PFSK-1 (cell line): ENCODE measurements around the gene DLX2.

Experiments used
- FOXP2 ChIP-seq: optimal IDR thresholded peaks from 2 replicates; pipeline ENCODE3; 2011; ENCODE audit warnings: borderline replicate concordance, control low read depth, inconsistent platforms; ENCODE audit not compliant: insufficient read depth; ENCODE audit errors: extremely low read length, extremely low read depth
- POLR2AphosphoS5 ChIP-seq: IDR thresholded peaks from 2 replicates; pipeline ENCODE4 v1.6.1; 2012; ENCODE audit warnings: low read depth, mild to moderate bottlenecking, control low read depth, low read length, moderate library complexity
- REST ChIP-seq, 2 experiments: IDR thresholded peaks; 2 replicates each; pipeline versions ENCODE4 v1.6.1 to v1.8.0; 2011 to 2012; ENCODE audit warnings: low read depth in 2 of 2, low read length in 2 of 2, control low read depth in 1 of 2, inconsistent platforms in 1 of 2, mild to moderate bottlenecking in 1 of 2, moderate library complexity in 1 of 2; ENCODE audit not compliant: insufficient read depth in 1 of 2
- SIN3A ChIP-seq: IDR thresholded peaks from 2 replicates; pipeline ENCODE4 v1.6.1; 2012; ENCODE audit warnings: mild to moderate bottlenecking, low read length, moderate library complexity, borderline replicate concordance; ENCODE audit not compliant: insufficient read depth
- TAF1 ChIP-seq: IDR thresholded peaks from 2 replicates; pipeline ENCODE4 v1.6.1; 2012; ENCODE audit warnings: low read length, control low read depth, borderline replicate concordance; ENCODE audit not compliant: insufficient read depth

The DLX2 gene

DNA sequence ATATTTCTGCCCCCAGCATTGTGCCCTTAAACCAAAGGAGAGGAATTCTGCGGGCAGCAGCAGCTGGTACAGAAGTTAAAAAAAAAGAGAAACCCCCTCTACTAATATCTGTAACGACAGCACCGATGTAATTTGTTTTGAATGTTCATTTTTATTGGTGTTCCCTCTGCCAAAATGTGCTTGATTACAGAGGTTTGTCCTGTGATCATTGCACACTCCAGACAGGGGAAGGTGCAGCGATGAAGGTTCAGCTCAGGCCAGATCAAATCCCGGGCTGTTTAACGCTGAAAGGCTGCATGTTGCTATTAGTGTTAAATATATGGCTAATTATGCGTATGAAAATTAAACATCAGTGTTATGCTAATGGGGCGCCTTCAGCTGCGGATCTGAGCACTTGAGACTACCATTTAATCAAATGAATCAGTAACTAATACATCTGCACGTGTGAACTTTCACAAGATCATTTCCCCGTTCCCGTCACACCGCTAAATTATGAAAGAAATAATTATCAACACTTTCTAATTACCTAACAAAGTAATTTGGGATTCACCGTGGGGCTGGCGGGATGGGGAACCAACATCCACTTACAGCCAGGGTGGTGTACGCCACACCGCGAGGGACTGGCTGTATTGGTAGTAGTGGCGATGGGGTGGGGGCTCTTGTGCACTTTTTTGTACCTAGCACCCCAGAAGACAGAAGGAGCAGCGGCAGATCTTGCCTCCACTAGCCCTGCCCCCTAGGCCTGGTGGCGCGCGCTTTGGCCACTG lies 18.9 kb downstream of the DLX2 start:
- no peak for TF ChIP-seq POLR2AphosphoS5
- TF ChIP-seq FOXP2, result no peak
- TF ChIP-seq TAF1, result no peak
- no peak for TF ChIP-seq SIN3A
- no peak for TF ChIP-seq REST (IDR thresholded peaks at IDR 0.05; ENCODE audit: insufficient read depth in 1 of 2, low read depth in 2 of 2, low read length in 2 of 2)

- no peak for TF ChIP-seq TAF1
- TF ChIP-seq SIN3A, result no peak
- TF ChIP-seq REST (IDR thresholded peaks at IDR 0.05; ENCODE audit: insufficient read depth in 1 of 2, low read depth in 2 of 2, low read length in 2 of 2), result no peak
- no peak for TF ChIP-seq POLR2AphosphoS5
Measured at GRCh38 chr2:172082944-172083627, 19.6 kb downstream of the DLX2 start.

DNA sequence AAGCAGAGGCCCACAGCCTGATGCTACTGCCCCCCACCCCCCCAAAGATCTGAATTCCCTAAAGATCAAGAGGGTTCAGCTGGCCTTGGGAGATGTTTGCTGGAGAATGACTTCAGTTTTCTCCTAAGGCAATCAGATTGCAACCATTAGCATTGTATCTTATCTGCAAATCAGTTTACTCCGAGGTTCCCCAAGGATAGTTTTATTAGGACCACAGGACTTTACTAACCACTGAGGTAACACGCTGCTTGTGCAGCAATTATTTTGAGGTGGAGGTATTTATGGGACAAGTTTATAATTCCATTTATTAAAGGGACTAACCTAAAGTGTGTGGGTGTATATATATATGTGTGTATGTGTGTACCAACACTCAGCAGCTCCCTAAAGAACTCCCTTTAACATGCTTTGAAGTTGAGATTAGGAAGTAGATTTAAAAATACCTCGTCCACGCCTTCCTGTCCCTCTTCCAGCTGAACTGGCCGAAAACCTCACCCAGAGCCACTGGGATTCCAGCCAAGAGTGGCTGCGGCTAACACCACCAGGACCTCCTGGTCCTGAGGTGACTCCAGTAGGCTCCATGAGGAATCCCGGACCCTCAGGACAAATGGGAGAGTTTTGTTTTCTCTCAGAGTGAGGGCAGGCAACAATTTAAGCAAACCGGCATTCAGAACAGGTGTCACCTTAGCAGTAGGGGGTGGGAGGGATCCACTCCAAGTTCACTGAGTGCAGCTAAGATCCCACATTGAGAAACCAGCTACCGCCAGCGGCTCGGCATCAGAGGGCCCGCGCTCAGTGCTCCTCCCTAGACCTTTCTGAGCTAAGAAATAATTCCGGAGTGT lies 20.4 kb downstream of the DLX2 start:
- TF ChIP-seq TAF1 (no peak), FOXP2 (no peak), SIN3A (no peak), POLR2AphosphoS5 (no peak), REST (IDR thresholded peaks at IDR 0.05; ENCODE audit: insufficient read depth in 1 of 2, low read depth in 2 of 2, low read length in 2 of 2) (no peak)

GRCh38 chr2:172081221-172082022 lies 21.3 kb downstream of the DLX2 start:
- TF ChIP-seq SIN3A, result no peak
- TF ChIP-seq FOXP2, result no peak
- TF ChIP-seq REST (IDR thresholded peaks at IDR 0.05; ENCODE audit: insufficient read depth in 1 of 2, low read depth in 2 of 2, low read length in 2 of 2), result no peak
- TF ChIP-seq TAF1, result no peak
- TF ChIP-seq POLR2AphosphoS5, result no peak
